SK-N-SH treated with all-trans-retinoic acid at 6 μM for 48 hours (cell line): Measurements from ENCODE around the gene OR2A12.

ENCODE experiments used
- ATAC-seq: fragments of 200-7000 bp; cut with Tn5 transposase; 3 replicates; pipeline ENCODE4 v1.9.1; 2020; ENCODE audit warnings: mild to moderate bottlenecking, moderate library complexity
- ARNTL ChIP-seq: fragments of 450-650 bp; formaldehyde crosslinking; IDR thresholded peaks from 2 replicates; pipeline ENCODE4 v1.5.0; 2020; ENCODE audit warnings: low read depth, mild to moderate bottlenecking, moderate library complexity, borderline replicate concordance
- ESRRG ChIP-seq: fragments of 250-450 bp; sonication (Bioruptor Pico); IDR thresholded peaks from 2 replicates; pipeline ENCODE4 v1.6.1; 2021; ENCODE audit warnings: mild to moderate bottlenecking
- ISL1 ChIP-seq: fragments of 250-450 bp; sonication (Bioruptor Pico); IDR thresholded peaks from 2 replicates; pipeline ENCODE4 v2.1.2; 2022; ENCODE audit warnings: mild to moderate bottlenecking, moderate library complexity
- OSR1 ChIP-seq: fragments of 250-450 bp; sonication (Bioruptor Pico); IDR thresholded peaks from 2 replicates; pipeline ENCODE4 v1.8.0; 2022; ENCODE audit warnings: moderate library complexity, mild to moderate bottlenecking, inconsistent platforms
- PATZ1 ChIP-seq: fragments of 250-450 bp; sonication (Bioruptor Pico); IDR thresholded peaks from 2 replicates; pipeline ENCODE4 v1.8.0; 2020; ENCODE audit warnings: mild to moderate bottlenecking, moderate library complexity, borderline replicate concordance
- PPARA ChIP-seq: fragments of 250-450 bp; sonication (Bioruptor Pico); IDR thresholded peaks from 2 replicates; pipeline ENCODE4 v1.5.0; 2020; ENCODE audit warnings: mild to moderate bottlenecking, borderline replicate concordance
- RARB ChIP-seq: fragments of 250-450 bp; sonication (Bioruptor Pico); IDR thresholded peaks from 2 replicates; pipeline ENCODE4 v1.8.0; 2021; ENCODE audit warnings: mild to moderate bottlenecking, moderate library complexity
- SNAI2 ChIP-seq: fragments of 250-450 bp; sonication (Bioruptor Pico); IDR thresholded peaks from 2 replicates; pipeline ENCODE4 v1.5.0; 2020; ENCODE audit warnings: mild to moderate bottlenecking, moderate library complexity
- TCF4 ChIP-seq: fragments of 250-450 bp; sonication (Bioruptor Pico); IDR thresholded peaks from 2 replicates; pipeline ENCODE4 v1.8.0; 2021; ENCODE audit warnings: mild to moderate bottlenecking, moderate library complexity, borderline replicate concordance
- TOX ChIP-seq: fragments of 250-450 bp; sonication (Bioruptor Pico); IDR thresholded peaks from 2 replicates; pipeline ENCODE4 v1.8.0; 2021; ENCODE audit warnings: mild to moderate bottlenecking, moderate library complexity, borderline replicate concordance
- ZC3H10 ChIP-seq: fragments of 250-450 bp; sonication (Bioruptor Pico); IDR thresholded peaks from 2 replicates; pipeline ENCODE4 v1.5.1; 2021; ENCODE audit warnings: mild to moderate bottlenecking, moderate library complexity
- ZFP3 ChIP-seq: fragments of 250-450 bp; sonication (Bioruptor Pico); IDR thresholded peaks from 2 replicates; pipeline ENCODE4 v1.5.0; 2020; ENCODE audit warnings: mild to moderate bottlenecking, moderate library complexity
- ZNF70 ChIP-seq: fragments of 450-650 bp; formaldehyde crosslinking; IDR thresholded peaks from 2 replicates; pipeline ENCODE4 v1.5.0; 2020; ENCODE audit warnings: mild to moderate bottlenecking, moderate library complexity
- ZNF8 ChIP-seq: fragments of 450-650 bp; formaldehyde crosslinking; IDR thresholded peaks from 2 replicates; pipeline ENCODE4 v1.5.0; 2020; ENCODE audit warnings: mild to moderate bottlenecking, moderate library complexity
- TF ChIP-seq, protein P1 (sequence below): fragments of 250-450 bp; sonication (Bioruptor Pico); IDR thresholded peaks from 2 replicates; pipeline ENCODE4 v1.5.0; 2020; ENCODE audit warnings: mild to moderate bottlenecking, moderate library complexity
- TF ChIP-seq, protein P2 (sequence below): fragments of 250-450 bp; sonication (Bioruptor Pico); IDR thresholded peaks from 2 replicates; pipeline ENCODE4 v1.5.1; 2020; ENCODE audit warnings: low read depth, mild to moderate bottlenecking, moderate library complexity
- TF ChIP-seq, protein P3 (sequence below): fragments of 250-450 bp; sonication (Bioruptor Pico); IDR thresholded peaks from 2 replicates; pipeline ENCODE4 v1.5.1; 2021; ENCODE audit warnings: mild to moderate bottlenecking, moderate library complexity

Gene OR2A12

DNA sequence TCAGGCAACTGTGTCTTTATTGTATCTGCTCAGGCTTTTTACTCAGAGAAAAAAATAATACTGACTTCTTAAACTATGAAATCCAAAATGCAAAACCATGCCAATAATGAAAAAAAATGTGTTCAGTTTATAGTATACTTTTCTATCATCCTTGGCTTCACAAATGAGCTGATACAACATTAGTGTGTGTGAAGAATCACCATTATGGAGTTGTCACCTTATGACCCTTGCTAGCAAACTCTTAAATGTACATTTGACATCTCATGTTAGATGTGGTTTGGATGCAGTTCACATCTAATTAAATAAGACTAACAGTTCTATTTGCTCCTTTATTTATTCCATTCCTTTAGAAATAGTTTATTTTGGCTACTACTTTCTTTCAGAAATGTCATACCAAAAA is 19.1 kb downstream of the OR2A12 start (continued):
- TF ChIP-seq, protein P1, sequence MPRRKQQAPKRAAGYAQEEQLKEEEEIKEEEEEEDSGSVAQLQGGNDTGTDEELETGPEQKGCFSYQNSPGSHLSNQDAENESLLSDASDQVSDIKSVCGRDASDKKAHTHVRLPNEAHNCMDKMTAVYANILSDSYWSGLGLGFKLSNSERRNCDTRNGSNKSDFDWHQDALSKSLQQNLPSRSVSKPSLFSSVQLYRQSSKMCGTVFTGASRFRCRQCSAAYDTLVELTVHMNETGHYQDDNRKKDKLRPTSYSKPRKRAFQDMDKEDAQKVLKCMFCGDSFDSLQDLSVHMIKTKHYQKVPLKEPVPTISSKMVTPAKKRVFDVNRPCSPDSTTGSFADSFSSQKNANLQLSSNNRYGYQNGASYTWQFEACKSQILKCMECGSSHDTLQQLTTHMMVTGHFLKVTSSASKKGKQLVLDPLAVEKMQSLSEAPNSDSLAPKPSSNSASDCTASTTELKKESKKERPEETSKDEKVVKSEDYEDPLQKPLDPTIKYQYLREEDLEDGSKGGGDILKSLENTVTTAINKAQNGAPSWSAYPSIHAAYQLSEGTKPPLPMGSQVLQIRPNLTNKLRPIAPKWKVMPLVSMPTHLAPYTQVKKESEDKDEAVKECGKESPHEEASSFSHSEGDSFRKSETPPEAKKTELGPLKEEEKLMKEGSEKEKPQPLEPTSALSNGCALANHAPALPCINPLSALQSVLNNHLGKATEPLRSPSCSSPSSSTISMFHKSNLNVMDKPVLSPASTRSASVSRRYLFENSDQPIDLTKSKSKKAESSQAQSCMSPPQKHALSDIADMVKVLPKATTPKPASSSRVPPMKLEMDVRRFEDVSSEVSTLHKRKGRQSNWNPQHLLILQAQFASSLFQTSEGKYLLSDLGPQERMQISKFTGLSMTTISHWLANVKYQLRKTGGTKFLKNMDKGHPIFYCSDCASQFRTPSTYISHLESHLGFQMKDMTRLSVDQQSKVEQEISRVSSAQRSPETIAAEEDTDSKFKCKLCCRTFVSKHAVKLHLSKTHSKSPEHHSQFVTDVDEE (CRISPR knock-in tag), result no peak
- TF ChIP-seq SNAI2 (CRISPR knock-in tag), result no peak
- TF ChIP-seq, protein P2, sequence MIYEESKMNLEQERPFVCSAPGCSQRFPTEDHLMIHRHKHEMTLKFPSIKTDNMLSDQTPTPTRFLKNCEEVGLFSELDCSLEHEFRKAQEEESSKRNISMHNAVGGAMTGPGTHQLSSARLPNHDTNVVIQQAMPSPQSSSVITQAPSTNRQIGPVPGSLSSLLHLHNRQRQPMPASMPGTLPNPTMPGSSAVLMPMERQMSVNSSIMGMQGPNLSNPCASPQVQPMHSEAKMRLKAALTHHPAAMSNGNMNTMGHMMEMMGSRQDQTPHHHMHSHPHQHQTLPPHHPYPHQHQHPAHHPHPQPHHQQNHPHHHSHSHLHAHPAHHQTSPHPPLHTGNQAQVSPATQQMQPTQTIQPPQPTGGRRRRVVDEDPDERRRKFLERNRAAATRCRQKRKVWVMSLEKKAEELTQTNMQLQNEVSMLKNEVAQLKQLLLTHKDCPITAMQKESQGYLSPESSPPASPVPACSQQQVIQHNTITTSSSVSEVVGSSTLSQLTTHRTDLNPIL (CRISPR knock-in tag), result no peak
- TF ChIP-seq, protein P3, sequence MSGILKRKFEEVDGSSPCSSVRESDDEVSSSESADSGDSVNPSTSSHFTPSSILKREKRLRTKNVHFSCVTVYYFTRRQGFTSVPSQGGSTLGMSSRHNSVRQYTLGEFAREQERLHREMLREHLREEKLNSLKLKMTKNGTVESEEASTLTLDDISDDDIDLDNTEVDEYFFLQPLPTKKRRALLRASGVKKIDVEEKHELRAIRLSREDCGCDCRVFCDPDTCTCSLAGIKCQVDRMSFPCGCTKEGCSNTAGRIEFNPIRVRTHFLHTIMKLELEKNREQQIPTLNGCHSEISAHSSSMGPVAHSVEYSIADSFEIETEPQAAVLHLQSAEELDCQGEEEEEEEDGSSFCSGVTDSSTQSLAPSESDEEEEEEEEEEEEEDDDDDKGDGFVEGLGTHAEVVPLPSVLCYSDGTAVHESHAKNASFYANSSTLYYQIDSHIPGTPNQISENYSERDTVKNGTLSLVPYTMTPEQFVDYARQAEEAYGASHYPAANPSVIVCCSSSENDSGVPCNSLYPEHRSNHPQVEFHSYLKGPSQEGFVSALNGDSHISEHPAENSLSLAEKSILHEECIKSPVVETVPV (CRISPR knock-in tag), result no peak

GRCh38 chr7:144109283-144109682 is 23.2 kb downstream of the OR2A12 start, which contains the start of gene OR2A2:
Gene OR2A2, plus strand, starts transcription at chr7:144109583. Its CDS starts 0 bp downstream, at chr7:144109583.
- no peak for ATAC-seq
- TF ChIP-seq PPARA (CRISPR knock-in tag) (no peak), ESRRG (no peak), SNAI2 (CRISPR knock-in tag) (no peak), ZFP3 (no peak), ZNF8 (CRISPR knock-in tag) (no peak)
- TF ChIP-seq, protein P1 (CRISPR knock-in tag), result no peak
- TF ChIP-seq, all 23 proteins: peak for 0

- ATAC-seq, result no peak
- TF ChIP-seq RARB (CRISPR knock-in tag) (no peak), ISL1 (CRISPR knock-in tag) (no peak), ARNTL (no peak), TCF4 (CRISPR knock-in tag) (no peak), ZNF70 (CRISPR knock-in tag) (no peak), ZC3H10 (CRISPR knock-in tag) (no peak), ZNF8 (CRISPR knock-in tag) (no peak), PATZ1 (CRISPR knock-in tag) (no peak), PPARA (CRISPR knock-in tag) (no peak), TOX (no peak), ZFP3 (no peak), OSR1 (CRISPR knock-in tag) (no peak)
- TF ChIP-seq, protein P2 (CRISPR knock-in tag), result no peak
- TF ChIP-seq, protein P1 (CRISPR knock-in tag), result no peak
Measured at GRCh38 chr7:144110272-144110671, 24.2 kb downstream of the OR2A12 start.
